ENCODE results near the gene RTN4RL1.
A peak's percentile ranks its signal among the peaks of the same experiment; 100 is the strongest.

RTN4RL1 gene

GRCh38 chr17:2047590-2047989 is 22.5 kb upstream of the RTN4RL1 start:
- DNase-seq: no peak

GRCh38 chr17:2044263-2044894 is 19.2 kb upstream of the RTN4RL1 start:
- DNase-seq: no peak

- DNase-seq: no peak
Observed at GRCh38 chr17:2043785-2044184, 18.7 kb upstream of the RTN4RL1 start.

DNA sequence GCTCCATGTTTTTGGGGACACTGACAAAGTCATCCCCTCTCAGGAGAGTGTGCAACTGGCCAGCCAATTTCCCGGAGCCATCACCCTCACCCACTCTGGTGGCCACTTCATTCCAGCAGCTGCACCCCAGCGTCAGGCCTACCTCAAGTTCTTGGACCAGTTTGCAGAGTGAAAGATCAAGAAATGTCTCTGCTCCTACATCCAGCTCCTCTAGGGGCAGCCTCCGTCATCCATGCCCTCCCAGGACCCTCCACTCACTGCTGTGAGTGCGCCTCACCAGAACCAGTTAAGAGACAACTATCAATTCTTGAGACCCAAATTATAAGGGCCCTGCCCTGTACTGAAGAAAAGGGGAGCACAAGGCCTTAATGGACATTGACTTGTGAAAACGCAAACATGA is 17.8 kb upstream of the RTN4RL1 start:
- DNase-seq: no peak

GRCh38 chr17:2042390-2042847 is 17.3 kb upstream of the RTN4RL1 start:
- no peak for DNase-seq

DNA sequence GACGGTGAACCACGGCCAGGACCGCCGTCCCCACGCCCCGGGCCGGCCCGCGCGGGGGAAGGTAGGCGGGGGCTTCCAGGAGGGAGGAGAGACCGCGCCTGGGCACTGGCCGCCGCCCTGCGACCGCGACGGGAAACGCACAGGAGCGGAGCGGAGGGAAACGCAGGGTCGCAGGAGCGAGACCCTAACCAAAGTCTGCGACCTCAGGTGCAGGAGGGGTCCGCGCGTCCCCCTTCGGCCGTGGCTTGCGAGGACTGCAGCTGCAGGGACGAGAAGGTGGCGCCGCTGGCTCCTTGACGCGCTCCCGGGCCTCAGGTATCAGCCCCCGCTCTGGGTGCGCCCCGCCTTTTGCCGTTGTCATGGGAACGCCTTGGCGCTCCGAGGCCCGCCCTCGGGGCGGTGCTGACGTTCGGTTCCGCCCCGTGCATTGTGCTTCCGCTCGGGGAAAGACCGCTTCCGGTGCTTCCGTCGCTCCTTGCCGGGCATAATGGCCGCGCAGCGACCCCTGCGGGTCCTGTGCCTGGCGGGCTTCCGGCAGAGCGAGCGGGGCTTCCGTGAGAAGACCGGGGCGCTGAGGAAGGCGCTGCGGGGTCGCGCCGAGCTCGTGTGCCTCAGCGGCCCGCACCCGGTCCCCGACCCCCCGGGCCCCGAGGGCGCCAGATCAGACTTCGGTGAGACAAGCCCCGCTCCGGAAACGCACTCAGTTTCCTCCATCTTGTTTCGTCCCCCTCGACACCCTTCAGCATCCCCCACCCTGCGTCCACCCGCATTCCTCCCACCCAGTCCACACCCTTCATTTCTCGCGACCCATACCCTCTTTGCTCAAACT is 16.6 kb upstream of the RTN4RL1 start, which contains the start of gene OVCA2:
Gene OVCA2, plus strand, starts transcription at position 462 of the 829 bp plus-strand sequence. Its CDS starts 26 bp downstream, at position 488.
- peak; percentile 94 to 97 (median 96) for DNase-seq

DNA sequence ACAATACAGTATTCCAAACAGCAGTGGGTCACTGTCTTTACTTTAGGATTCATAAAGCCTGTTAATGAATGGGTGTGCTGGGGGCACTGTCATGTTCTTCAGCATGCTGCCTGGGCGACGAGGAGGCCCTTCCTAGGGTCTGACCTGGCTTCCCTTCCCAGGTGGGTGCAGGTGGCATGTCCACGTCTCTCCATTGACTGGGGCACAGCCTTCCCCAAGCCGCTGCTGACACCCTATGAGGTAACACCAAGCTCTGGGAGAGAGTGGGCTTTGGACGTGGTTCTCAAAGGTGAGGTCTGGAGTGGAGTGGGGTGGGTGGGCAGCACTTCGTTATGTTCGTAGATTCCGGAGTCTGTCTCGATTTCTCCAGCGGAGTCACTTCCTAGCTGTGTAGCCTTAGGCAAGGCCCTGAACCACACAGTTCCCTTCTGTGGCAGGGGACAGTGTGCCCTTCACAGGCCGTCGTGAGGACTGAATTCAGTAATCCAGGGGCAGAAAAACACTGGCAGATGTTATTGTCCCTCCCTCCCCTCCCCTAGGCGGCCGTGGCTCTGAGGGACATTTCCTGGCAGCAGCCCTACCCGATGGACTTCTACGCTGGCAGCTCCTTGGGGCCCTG is 15.9 kb upstream of the RTN4RL1 start:
- DNase-seq: no peak

- DNase-seq: no peak
Observed at GRCh38 chr17:2040219-2040827, 15.2 kb upstream of the RTN4RL1 start.

DNA sequence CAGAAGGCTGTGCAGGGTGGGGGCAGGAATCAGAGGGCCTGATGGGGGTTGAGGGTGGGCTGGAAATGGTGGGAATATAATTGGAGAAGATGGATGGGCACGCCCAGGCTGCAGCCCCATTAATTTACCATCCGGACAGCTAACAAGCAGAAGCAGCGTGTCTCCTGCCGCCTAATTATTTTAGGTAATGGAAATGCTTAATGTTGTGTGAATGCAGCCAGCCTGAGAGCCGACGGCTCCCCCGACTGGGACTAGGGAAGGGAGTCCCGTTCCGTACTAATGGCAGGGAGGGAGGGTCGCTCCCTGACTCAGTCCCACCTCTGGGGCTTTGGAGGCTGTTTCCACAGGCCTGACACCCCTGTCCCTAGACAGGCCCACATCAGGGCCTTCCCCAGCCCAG is 12.0 kb upstream of the RTN4RL1 start:
- no peak for DNase-seq

DNA sequence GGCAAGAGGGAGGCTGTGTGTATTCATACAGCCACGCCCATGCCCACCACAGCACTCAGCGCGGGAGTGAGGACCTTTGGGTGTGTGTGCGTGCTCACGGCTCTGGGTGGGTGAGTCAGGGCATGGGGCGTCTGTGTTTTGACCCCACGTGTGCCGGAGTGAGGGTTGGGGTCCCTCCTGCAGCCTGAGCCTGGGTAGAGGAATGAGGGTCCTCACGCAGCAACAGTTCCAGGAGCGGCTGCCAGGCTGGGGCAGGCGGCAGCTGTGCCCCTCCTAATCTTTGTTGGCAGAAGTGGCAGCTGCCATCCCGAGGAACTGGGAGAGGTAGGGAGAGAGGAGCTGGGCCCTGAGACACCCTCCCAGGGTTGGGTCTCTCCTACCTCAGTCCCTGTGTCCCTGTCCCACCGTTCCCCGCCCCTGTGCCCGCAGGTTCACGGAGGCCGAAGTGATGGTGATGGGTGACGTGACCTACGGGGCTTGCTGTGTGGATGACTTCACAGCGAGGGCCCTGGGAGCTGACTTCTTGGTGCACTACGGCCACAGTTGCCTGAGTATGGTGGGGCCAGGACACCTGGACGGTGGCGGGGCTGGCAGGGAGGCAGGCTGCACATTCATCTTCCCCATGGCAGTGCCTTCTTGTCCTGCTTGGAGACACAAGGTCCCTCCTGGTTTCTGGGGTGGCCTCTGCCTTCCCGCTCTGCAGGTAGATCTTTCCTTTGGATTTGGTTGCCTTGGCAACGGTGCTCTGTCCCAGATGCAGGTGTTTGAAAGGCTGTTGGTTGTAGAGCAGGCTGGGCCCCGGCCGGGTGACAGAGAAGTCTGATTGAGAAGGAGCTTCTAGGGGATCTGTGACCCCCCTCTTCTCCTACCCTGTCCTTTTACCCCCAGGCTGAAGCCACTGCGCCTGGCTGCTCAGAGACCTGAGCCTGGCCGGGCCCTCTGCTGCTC is 10.7 kb upstream of the RTN4RL1 start:
- DNase-seq: no peak

GRCh38 chr17:2034806-2035540 is 9.8 kb upstream of the RTN4RL1 start:
- no peak for DNase-seq

- no peak for DNase-seq
Observed at GRCh38 chr17:2034157-2034556, 9.0 kb upstream of the RTN4RL1 start.

GRCh38 chr17:2033153-2033552 is 8.0 kb upstream of the RTN4RL1 start:
- no peak for DNase-seq

DNA sequence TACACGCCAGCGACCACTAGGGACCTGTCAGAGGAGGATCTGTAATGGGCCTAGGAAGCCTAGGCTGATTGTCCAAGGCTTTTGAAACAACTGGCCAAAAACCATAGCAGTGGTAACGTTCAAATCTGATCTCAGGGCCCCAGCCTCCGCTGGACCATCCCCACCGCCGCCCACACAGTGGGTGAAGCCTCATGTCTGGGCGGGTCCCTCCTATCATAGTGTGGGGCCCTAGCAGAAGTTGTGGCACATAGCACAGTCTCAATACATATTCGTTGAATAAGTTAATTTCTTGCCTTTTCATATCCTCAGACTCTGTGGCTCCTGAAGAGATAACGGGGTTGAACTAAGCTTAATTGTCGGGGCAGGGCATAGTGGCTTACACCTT is 5.6 kb upstream of the RTN4RL1 start:
- no peak for DNase-seq

- DNase-seq: peak; percentile 74 to 83 (median 78)
Observed at GRCh38 chr17:2029911-2030778, 5.0 kb upstream of the RTN4RL1 start, which contains the start of gene DPH1. Gene DPH1 (plus strand): TSS chr17:2030153. CDS start chr17:2030170, 17 bp downstream.

DNA sequence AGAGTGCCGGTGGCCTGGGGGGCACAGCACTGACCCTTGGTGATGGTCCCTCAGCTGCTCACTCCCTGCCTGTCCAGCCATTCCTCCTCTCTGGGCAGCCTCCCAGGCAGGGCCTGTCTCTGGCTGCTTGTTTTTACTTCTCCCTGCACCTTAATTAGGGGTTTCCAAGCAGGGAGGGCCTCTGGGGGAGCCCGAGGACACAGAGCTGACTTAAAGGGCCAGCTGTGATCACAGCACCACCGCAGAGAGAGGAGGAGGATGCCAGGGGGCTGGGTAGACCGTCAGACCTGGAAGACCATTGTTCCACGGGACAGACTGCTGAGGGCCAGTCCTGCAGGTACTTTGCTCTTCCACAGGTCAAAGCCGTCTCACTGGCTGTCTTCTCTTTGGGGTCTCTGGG is 3.6 kb upstream of the RTN4RL1 start:
- no peak for DNase-seq

GRCh38 chr17:2028234-2028614 is 3.1 kb upstream of the RTN4RL1 start:
- no peak for DNase-seq

DNA sequence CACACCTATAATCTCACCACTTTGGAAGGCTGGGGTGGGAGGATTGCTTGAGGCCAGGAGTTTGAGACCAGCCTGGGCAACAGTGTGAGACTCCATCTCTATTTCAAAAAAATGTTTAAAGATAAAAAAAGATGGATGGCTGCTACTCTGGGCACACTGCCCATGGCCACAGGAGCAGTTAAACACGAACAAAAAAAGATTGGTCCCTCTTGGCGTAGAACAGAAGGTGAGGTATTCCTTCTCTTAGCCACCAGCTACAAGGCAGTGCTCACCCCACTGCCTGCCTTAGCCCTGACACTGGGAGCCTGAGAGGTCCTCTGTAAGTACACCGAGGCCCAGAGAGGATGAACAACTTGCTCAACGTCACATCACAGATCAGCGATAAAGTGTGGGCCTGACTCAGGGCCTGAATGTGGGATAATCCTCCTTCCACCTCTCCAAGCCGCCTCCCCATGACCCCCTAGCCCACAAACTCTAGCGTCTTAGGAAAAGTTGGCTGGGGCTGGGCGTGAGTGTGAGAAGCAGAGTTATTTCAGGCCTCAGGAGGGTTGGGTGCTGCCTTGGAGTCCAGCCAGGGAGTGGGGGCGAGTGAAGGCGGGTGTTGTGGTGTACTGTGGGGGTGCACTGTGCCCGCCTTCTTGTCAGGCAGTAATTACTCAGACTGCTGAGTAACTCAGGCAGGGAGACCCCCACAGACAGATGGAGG is 2.5 kb upstream of the RTN4RL1 start:
- no peak for DNase-seq

- DNase-seq: peak in 2 of 6 experiments; percentile 13 to 26
Observed at GRCh38 chr17:2025622-2026309, 632 bp upstream of the RTN4RL1 start.

Data from stimulated activated naive CD4-positive, alpha-beta T cell (primary cell).